IPS DF 4.7 (cell line): ENCODE measurements around the gene LRMDA.

ENCODE experiments used
- DNase-seq: peaks from one replicate; pipeline ENCODE4 v3.0.0-alpha.2; 2013; ENCODE audit warnings: low spot score; ENCODE audit errors: extremely low read depth

LRMDA gene

GRCh38 chr10:75470901-75471300 is 39.5 kb downstream of the LRMDA start:
- no peak for DNase-seq

- DNase-seq, result no peak
These were observed 41.3 kb downstream of the LRMDA start for GRCh38 chr10:75472685-75473084.

- DNase-seq, result no peak
These were observed 42.7 kb downstream of the LRMDA start for GRCh38 chr10:75474106-75474505.

- DNase-seq, result no peak
These were observed 44.2 kb downstream of the LRMDA start for GRCh38 chr10:75475460-75476182.

- no peak for DNase-seq
These were observed 45.1 kb downstream of the LRMDA start for GRCh38 chr10:75476569-75476968.

GRCh38 chr10:75476985-75477384 is 45.6 kb downstream of the LRMDA start:
- no peak for DNase-seq

GRCh38 chr10:75477680-75478079 is 46.3 kb downstream of the LRMDA start:
- no peak for DNase-seq

GRCh38 chr10:75480374-75480773 is 49.0 kb downstream of the LRMDA start:
- no peak for DNase-seq

- DNase-seq, result no peak
These were observed 51.8 kb downstream of the LRMDA start for GRCh38 chr10:75483188-75483587.

- DNase-seq, result no peak
These were observed 53.3 kb downstream of the LRMDA start for GRCh38 chr10:75484717-75485116.

GRCh38 chr10:75486591-75486990 is 55.2 kb downstream of the LRMDA start:
- no peak for DNase-seq

- no peak for DNase-seq
These were observed 55.8 kb downstream of the LRMDA start for GRCh38 chr10:75487087-75487754.

GRCh38 chr10:75487755-75488125 is 56.3 kb downstream of the LRMDA start:
- DNase-seq, result no peak

- DNase-seq, result no peak
These were observed 60.9 kb downstream of the LRMDA start for GRCh38 chr10:75492173-75492925.

- DNase-seq, result no peak
These were observed 62.0 kb downstream of the LRMDA start for GRCh38 chr10:75493464-75493863.

- DNase-seq, result no peak
These were observed 64.2 kb downstream of the LRMDA start for GRCh38 chr10:75495434-75496190.

- no peak for DNase-seq
These were observed 64.8 kb downstream of the LRMDA start for GRCh38 chr10:75496191-75496567.

- DNase-seq, result no peak
These were observed 66.8 kb downstream of the LRMDA start for GRCh38 chr10:75497997-75498883.

- no peak for DNase-seq
These were observed 67.5 kb downstream of the LRMDA start for GRCh38 chr10:75498884-75499350.

GRCh38 chr10:75499556-75500160 is 68.2 kb downstream of the LRMDA start:
- DNase-seq, result no peak
